Dedifferentiated amniotic fluid mesenchymal stem cell (primary cell): Measurements from ENCODE around the gene CAVIN3.

Experiments
- DNase-seq: peaks from one replicate; pipeline ENCODE4 v3.0.0-alpha.2; 2016; ENCODE audit errors: extremely low spot score

The CAVIN3 gene, protein sequence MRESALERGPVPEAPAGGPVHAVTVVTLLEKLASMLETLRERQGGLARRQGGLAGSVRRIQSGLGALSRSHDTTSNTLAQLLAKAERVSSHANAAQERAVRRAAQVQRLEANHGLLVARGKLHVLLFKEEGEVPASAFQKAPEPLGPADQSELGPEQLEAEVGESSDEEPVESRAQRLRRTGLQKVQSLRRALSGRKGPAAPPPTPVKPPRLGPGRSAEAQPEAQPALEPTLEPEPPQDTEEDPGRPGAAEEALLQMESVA

DNA sequence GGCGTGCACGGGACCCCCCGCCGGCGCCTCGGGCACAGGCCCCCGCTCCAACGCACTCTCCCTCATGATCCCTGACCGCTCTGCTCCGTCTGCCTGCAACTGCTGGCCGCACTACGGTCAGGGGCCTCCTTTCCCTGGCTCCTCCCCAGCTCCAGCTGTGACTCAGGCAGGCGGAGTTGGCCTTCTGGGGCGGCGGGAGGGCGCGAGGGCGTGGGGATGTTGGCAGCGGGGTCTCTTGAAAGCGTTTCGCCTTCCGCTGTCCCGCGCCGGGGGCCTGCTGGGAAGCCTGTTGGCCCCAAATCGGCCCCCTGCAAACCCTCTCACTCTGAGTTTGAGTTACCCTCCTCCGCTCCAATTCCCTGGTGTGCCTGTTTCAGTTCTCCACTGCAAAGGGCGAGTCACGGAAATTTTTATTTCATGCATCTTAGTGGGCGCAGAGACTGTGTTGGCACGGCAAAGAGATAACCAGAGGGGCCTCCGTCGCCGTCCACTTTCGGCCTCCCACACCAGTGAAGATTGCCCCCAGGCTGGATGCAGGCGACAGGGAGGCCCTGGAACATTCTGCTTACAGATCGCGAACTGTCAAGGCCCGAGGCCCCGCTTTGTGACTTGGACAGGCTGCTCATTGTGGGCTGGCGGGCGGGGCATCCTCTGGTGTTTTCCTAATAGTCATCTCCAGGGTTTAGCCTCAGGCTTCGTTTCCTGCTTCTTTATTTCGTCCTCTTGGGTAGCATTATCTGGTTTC, at the start of gene CAVIN3:
TSS of gene CAVIN3 (minus strand) at position 91 of the 745 bp plus-strand sequence. CDS start at position 66, 25 bp downstream.
- DNase-seq: peak; percentile 80

DNA sequence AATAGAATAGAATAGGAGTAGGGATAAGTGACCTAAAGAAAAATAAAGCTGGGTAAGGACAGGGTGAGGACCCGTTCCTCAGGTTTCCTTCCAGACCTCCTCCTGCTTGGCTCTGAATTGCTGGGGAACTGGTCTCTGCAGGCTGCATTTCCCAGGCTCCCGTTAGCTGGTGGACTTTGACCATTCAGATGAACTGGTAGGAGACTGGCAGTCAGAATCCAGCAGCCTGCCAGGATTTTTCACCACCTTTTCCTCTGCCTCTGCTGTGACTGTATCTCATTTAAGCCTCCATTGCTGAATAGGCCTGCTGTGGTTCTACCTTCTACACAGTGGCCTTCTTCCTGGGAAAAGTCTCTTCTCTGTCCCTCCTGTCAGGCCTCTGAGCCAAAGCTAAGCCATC, 45.4 kb upstream of the CAVIN3 start:
- DNase-seq: no peak

DNA sequence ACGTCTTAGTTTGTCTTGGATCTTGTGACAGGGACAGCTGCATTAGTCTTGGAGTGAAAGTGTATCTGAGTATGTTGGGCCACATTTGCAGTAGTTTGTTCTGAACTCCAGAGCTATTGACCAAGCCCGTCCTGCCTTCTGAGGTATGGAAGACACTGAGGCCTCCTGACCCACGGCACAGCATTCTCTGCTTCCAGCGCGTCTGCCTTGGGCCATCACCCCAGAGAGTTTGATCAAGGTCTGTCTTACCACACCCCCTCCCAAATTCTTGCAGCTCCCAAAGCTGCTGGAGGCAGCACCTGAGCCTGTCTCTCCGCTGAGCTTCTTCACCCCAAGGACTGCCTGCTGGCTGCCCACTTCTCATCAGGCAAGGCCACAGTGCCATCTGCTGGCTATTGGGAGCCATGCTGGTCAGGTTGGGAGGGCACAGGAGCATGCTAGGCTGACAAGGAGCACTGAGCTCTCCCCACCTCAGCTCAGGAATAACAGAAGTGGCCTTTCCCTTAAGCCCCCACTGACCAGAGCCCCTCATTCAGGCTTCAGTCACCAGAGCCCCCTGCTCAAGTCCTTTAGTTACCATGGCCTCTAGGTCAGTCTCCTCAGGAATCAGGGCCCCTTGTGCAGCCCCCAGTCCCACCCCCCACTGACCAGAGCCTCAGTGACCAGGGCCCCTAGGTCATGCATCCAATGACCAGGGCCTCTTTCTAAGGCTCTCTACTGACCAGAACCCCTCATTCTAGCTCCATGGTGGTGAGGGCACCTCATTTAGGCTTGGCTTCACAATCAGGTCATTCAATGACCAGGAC, 42.8 kb upstream of the CAVIN3 start:
- DNase-seq: peak; percentile 79

DNA sequence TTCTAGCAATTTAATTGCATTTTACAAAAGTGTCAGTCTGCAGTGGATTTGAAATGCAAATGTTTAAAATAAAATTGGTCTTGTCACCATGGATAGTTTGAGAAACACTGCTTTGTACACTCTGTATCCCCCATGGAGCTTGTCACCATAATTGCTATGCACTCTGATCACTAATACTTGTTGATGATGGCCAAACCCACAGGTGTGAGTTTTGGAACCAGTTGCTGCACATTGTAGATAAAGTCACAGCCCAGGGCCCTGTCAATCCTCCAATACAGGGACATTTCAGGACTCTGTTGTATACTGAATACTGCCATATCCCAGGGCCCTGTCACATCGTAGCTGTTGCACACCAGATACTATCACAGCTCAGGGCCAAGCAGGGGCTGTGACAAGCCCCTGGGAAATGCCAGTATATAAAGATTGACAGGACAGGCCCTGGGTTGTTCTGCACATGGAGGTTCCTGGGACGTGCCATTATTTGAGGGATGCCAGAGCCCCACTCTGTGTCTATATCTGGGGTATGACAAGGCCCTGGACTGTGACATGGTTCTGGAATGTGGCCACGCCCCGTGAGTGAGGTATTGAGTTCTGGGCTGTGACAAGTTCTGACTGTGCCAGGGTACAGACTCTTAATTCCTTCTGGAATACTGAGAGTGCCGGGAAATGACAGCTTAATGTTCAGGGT, 42.0 kb upstream of the CAVIN3 start:
- no peak for DNase-seq

DNA sequence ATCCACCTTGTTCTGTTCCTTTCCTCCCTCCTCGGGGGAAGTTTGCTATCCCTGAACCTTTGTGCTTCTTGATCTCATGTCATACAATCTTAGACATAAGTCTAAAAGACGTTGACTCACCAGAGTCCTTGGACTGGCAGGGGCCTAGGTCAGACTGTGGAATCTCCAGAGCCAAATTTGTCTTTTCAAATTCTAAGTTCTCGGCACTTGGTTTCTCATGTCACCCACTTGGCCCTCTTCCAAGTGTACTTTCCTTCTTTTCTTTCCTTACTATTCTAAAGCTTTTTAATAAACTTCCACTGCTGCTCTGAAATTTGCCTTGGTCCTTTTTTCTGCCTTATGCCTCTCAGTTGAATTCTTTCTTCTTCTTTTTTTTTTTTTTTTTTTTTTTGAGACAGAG, 39.9 kb upstream of the CAVIN3 start:
- DNase-seq: no peak

DNA sequence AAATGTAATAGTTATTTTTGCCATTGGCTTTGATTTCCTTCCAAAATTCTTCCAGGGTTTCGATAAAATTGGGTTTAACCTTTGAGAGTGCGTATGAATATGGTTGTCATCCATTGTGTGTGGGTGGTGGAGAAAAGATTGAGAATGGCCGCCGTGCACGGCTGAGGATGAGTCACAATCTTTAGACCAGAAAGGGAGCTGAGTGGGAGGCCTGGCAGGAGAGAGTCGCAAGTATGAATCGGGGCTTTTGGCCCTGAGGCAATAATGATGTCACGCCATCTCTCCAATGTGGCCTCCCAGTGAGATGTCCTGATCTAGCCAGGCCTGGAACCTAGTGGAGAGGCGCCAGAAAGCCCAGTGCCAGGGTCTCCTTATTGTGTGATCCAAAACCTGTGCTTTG, 36.9 kb upstream of the CAVIN3 start:
- DNase-seq: peak; percentile 90

DNA sequence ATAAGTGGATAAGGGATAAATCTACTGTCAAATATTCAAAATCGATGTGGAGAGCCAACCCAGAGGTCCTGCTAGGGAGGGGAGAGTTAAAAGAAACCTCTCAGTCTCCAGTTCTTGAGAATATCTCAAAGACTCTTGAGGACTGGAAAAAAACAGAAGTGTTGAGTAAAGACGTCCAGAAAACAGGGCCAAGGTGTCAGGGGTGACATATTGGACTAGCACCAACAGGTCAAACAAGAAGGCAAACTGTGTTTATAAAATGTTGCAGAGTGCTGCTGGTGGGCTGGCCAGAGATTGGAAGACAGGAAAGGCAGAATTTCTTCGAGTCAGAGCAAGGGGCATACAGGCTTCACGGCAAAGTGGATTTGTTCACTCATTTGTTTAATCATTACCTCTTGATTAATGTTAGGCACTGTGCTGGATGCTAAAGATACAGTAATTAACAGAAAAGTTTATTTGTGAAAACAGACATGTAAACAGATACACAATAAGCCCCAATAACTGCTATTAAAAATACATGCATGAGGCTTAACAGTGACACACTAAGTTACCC, 36.3 kb upstream of the CAVIN3 start:
- DNase-seq: no peak

DNA sequence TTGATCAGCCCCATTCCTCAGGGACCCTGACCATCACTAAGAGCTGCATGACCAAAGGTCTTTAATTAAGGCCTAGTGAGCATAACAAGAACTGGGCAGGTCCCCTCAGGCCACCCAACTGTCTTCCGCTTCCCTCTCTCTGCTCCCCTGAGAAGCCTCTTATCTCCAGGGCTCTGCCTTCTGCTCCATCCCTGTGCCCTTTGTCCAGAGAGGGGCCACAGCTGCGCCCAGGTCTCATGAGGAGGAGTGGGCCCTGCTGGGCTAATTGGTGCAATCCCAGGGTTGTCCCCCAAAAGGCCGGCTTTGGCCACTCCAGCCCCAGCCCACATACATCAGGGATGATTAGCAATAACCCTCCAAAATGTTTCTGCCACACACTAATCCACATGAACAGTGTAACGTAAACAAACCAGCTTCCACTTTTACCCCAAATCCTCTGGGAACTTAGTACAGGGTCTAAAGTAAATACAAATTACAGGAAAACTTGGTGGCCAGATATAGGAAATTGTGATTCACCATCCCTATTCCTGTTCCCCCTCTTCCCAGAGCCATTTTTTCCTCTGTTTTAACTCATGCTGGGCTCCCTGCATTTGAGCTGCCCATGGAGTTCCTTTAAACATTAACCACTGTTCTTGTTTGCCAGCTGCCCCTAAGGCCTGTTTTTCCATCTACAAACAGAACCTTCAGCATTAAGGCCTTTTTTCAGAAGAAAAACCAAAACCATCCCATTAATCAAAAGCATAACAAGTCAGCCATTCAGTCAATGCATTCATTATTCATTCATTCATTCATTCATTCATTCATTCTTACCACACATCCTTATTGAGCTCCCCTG, 34.6 kb upstream of the CAVIN3 start:
- DNase-seq: no peak

DNA sequence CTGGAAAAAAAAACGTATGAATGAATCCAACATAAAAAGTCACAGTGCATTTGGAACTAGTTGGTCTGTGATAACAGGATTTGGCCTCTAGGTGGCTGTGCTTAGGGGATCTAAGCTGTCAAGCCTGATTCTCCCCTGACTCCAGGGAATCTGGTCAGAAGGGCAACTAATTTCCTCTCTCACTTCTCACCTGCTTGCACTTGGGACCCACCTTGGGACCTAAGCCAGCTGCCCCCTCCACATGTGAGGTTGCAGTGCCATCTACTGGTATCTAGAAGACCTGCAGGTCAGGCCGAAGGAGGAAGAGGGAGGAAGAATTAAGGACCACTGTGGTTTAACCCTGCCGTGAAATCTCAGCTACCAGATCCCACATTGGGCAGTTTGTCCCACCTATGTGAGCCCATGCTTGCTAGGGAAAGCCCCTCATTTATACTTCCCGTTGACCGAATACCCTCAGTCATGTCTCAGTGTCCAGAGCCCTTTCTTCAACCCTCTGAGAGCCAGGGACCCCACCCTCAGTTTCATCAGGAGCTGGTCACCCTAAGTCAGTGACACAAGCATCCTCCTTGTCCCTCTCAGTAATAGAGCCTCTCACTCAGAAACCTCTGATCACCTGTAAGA, 33.2 kb upstream of the CAVIN3 start:
- peak; percentile 23 for DNase-seq

DNA sequence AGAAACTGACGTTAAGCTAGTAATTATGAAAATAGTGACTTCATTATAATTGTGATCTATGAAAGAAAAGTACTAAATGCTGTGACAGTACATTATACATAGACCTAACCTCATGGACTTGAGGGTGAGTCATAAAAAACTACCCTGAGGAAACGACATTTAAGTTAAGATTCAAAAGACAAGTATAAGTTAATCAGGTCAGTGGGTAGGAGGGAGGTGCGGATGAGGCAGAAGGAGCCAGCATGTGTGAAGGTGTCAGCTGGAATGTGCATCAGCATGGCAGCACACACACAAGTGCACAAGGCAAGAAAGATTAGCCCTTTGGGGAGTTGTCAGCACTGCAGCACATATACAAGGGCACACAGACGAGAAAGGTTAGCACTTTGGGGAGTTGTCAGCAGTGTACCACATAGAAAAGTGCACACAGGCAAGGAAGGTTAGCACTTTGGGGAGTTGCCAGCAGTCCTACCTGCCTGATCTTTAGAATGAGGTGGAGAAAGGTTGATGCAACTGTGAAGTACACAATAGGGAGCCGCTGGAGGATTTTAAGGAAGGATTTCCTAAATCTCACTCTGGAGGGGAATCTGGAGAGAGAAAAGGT, 31.6 kb upstream of the CAVIN3 start:
- no peak for DNase-seq

DNA sequence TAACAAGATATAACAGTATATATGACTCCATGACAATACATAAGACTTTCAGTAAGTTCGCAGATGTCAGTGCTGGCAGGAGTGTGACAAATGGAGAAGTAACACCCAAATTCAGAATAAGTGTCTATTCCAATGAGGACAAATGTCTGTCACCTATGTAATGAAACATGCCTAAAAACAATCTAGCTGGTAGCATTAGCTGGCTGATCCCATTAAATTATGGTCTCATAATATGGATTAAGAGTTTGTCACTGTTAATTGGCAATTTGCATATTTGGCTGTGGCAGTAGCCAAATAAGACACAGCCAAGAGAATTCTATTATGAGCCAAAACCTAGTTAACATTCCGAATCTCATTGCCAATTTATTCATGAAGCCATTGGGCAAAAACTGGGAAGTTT, 30.2 kb upstream of the CAVIN3 start:
- no peak for DNase-seq

DNA sequence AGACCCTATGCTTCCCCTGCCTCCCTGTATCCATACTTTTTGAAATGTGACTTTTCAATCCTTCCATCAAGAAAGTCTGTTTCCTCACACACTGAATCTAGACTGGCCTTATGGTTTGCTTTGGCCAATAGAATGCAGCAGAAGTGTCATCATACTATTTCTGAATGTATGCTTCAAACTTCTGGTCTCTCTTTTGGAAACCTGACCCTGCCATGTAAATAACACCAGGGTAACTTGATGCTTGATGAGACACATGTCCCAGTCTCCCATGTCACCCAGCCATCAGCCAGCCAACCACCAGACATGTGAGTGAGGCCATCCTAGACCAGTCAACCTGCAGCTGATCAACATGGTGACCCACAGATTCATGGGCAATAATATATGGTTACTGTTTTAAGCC, 29.7 kb upstream of the CAVIN3 start:
- no peak for DNase-seq

DNA sequence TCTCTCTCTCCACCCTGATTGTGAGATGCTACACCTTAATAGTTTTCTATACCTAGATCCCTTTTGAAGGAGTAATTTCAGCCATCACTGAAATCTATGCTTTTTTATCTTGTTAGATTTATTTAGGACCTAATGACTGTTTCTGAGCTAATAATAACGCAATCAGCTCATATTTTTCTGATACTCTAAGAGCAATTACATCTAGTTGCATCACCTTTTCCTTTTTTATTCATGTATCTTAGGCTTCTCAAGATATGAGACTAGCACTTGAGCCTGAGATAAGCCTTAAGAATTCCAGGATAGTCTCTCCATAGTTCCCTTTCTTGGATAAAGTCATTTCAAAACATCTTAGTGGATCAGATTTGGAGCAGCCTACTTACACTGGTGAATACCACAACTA, 25.1 kb upstream of the CAVIN3 start:
- no peak for DNase-seq

DNA sequence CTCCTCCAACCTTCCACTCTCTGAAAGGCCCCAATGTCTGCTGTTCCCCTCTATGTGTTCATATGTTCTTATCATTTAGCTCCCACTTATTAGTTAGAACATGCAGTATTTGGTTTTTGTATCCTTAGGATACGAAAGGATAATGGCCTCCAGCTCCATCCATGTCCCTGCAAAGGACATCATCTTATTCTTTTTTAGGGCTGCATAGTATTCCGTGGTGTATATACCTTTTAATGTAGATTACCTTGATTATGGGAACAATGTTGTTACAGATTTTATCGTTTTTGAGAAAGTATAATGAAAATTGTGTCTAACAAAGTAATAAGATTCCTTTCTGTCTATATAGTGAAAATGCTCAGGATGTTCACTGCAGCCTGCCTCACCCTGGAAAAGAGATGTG, 16.0 kb upstream of the CAVIN3 start:
- no peak for DNase-seq

DNA sequence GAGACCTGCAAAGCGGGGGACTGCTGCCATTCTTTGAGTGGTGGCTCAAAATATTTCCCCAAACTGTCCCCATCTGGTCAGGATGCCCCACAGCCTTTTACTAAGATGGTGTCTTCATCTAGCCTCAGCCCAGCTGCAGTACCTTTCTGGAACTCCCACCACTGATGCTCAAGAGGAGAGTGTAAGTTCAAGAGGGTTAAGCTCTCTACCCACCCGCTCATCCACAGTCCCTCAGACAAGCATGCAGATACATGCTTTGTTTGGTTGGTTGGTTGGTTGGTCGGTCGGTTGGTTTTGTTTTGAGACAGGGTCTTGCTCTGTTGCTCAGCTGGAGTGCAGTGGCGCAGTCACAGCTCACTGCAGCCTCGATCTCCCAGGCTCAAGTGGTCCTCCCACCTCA, 14.5 kb upstream of the CAVIN3 start:
- DNase-seq: no peak

DNA sequence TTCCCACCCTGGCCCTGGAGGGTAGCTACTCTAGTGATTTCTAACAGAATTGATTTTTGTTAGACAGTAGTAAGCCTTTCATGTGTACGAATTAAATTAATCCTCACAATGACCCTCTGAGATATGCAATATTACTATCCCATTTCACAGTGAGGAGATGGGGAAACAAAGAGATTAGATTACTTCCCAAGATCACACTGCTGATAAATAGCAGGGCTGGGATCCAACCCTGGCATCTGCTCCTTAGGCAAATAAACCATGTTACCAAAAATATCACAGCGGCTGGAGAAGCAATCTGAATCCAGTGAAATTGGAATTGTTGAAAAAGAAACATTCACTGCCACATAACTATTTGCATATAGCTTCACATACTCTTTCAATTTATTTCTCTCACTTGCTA, 12.8 kb upstream of the CAVIN3 start:
- DNase-seq: peak; percentile 65

DNA sequence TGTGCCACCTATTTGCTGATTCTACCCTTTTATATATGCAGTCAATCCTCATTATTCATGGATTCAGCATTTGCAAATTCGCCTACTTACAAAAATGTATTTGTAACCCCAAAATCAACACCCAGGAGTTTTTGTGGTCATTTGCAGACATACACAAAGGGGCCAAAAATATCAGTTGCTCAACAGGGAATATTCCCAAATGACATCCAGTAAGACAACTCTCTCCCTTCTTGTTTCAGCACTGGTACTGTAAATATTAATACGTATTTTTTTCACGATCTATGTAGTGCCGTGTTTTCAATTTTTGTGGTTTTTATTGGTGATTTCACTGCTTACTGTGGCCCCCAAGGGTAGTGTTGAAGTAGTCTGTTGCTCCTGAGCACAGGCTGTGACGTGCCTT, 11.8 kb upstream of the CAVIN3 start:
- no peak for DNase-seq

DNA sequence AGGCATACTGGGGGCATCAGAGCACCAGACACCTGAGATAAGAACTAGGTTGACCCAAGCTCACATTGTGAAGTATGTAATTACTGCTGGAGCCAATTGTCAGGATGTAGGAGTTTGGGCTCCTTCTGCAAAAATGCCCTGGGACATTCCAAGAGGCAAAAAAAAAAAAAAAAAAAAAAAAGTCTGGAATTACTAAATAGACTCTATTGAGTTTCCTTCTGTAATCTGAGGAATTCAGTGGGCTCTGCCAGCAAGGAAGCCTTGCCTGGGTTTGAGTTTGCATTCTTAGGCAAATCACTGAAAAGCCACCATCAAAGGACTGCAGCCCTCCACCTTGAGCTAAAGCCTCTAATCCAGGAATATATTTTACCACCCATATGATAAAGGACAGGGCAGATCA, 8.0 kb upstream of the CAVIN3 start:
- DNase-seq: no peak

DNA sequence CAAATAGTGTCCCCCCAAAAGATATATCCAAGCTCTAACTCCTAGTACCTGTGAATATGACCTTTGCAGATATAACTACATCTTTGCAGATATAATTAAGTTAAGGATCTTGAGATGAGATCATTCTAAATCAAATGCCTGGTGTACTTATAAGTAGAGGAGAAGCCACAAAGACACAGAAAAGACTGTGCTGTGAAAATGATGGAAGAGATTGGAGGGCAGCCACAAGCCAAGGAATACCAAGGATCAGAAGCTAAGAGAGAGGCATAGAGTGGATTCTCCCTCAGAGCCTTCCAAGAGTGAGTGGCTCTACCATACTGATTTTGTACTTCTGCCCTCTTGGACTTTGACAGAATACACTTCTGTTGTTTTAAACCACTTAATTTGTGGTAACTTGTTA, 7.5 kb upstream of the CAVIN3 start:
- DNase-seq: no peak

DNA sequence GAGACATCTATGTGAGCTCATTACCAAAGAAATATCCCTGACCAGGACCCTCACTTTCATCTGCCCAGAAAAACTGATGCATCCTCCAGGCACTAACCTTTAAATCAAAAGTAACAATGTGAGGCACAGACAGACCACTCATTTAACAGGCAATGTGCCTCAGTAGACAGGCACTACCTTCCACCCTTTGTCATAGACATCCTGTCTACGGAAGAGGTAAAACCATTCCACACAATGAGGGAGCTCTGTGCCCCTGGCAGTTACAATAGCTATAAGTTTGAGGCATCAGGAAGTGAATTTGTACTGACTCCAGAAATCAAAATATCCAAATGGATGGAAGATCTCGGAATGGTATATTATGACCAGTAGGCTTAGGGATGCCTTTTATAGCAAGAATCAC, 6.7 kb upstream of the CAVIN3 start:
- no peak for DNase-seq
